Activated naive CD8-positive, alpha-beta T cell (primary cell): Measurements from ENCODE around the gene TMEM134.
A peak's percentile ranks its signal among the peaks of the same experiment; 100 is the strongest.

Experiments
- H3K27ac Mint-ChIP-seq: one replicate; pipeline ENCODE4 v1.8.0; 2021; ENCODE audit warnings: mixed read lengths
- H3K27me3 Mint-ChIP-seq: one replicate; pipeline ENCODE4 v1.8.0; 2021; ENCODE audit warnings: mixed read lengths
- H3K36me3 Mint-ChIP-seq: one replicate; pipeline ENCODE4 v1.8.0; 2021; ENCODE audit warnings: mixed read lengths
- H3K4me1 Mint-ChIP-seq: one replicate; pipeline ENCODE4 v1.8.0; 2021; ENCODE audit warnings: low read depth, mixed read lengths
- H3K4me3 Mint-ChIP-seq: one replicate; pipeline ENCODE4 v1.8.0; 2021; ENCODE audit warnings: mild to moderate bottlenecking, mixed read lengths
- H3K9me3 Mint-ChIP-seq: one replicate; pipeline ENCODE4 v1.8.0; 2021; ENCODE audit warnings: low read depth, mixed read lengths

TMEM134 gene

GRCh38 chr11:67442504-67443404 lies 26.3 kb downstream of the TMEM134 start:
- peak overlapping the region; percentile 72 for H3K4me3 Mint-ChIP-seq
- H3K36me3 Mint-ChIP-seq: no peaks in the 10 kb centered on the region
- H3K27me3 Mint-ChIP-seq: no peaks in the 10 kb centered on the region
- H3K9me3 Mint-ChIP-seq: no peaks in the 10 kb centered on the region
- peaks cover 69% of the 10 kb centered on the region for H3K4me1 Mint-ChIP-seq
- H3K27ac Mint-ChIP-seq: peak overlapping the region; percentile 78

GRCh38 chr11:67441731-67442351 lies 27.2 kb downstream of the TMEM134 start:
- Mint-ChIP-seq H3K27me3 (no peaks in the 10 kb centered on the region), H3K4me3 (peak overlapping the region; percentile 61)

GRCh38 chr11:67441098-67441563 lies 27.9 kb downstream of the TMEM134 start:
- Mint-ChIP-seq H3K27ac (peak overlapping the region; percentile 28), H3K27me3 (no peaks in the 10 kb centered on the region)

More at GRCh38 chr11:67441731-67442351, 27.2 kb downstream of the TMEM134 start:
- Mint-ChIP-seq H3K27ac (peak overlapping the region; percentile 54), H3K4me1 (peaks cover 65% of the 10 kb centered on the region), H3K9me3 (no peaks in the 10 kb centered on the region), H3K36me3 (no peaks in the 10 kb centered on the region)

GRCh38 chr11:67440229-67441097 lies 28.6 kb downstream of the TMEM134 start:
- peak overlapping the region; percentile 94 for H3K4me3 Mint-ChIP-seq
- no peaks in the 10 kb centered on the region for H3K9me3 Mint-ChIP-seq
- H3K4me1 Mint-ChIP-seq: peaks cover 58% of the 10 kb centered on the region
- H3K36me3 Mint-ChIP-seq: no peaks in the 10 kb centered on the region
- H3K27ac Mint-ChIP-seq: peak overlapping the region; percentile 83
- H3K27me3 Mint-ChIP-seq: no peaks in the 10 kb centered on the region

More at GRCh38 chr11:67441098-67441563, 27.9 kb downstream of the TMEM134 start:
- H3K4me3 Mint-ChIP-seq: peak overlapping the region; percentile 38
- no peaks in the 10 kb centered on the region for H3K9me3 Mint-ChIP-seq
- H3K36me3 Mint-ChIP-seq: no peaks in the 10 kb centered on the region
- H3K4me1 Mint-ChIP-seq: peaks cover 64% of the 10 kb centered on the region

- Mint-ChIP-seq H3K36me3 (no peaks in the 10 kb centered on the region), H3K9me3 (no peaks in the 10 kb centered on the region), H3K4me1 (peaks cover 53% of the 10 kb centered on the region), H3K4me3 (peak overlapping the region; percentile 94), H3K27ac (peak overlapping the region; percentile 83), H3K27me3 (no peaks in the 10 kb centered on the region)
Observed at GRCh38 chr11:67439321-67440228, 29.5 kb downstream of the TMEM134 start.

- peak overlapping the region; percentile 94 for H3K4me3 Mint-ChIP-seq
- H3K27ac Mint-ChIP-seq: peak overlapping the region; percentile 86
- H3K4me1 Mint-ChIP-seq: peaks cover 56% of the 10 kb centered on the region
- H3K36me3 Mint-ChIP-seq: no peaks in the 10 kb centered on the region
- no peaks in the 10 kb centered on the region for H3K9me3 Mint-ChIP-seq
- H3K27me3 Mint-ChIP-seq: no peaks in the 10 kb centered on the region
Observed at GRCh38 chr11:67438158-67438902, 30.7 kb downstream of the TMEM134 start.

GRCh38 chr11:67437809-67438157 lies 31.3 kb downstream of the TMEM134 start:
- Mint-ChIP-seq H3K4me3 (peak overlapping the region; percentile 94), H3K27me3 (no peaks in the 10 kb centered on the region), H3K36me3 (no peaks in the 10 kb centered on the region), H3K27ac (peak overlapping the region; percentile 86), H3K9me3 (no peaks in the 10 kb centered on the region), H3K4me1 (peaks cover 58% of the 10 kb centered on the region)

- no peaks in the 10 kb centered on the region for H3K27me3 Mint-ChIP-seq
- H3K27ac Mint-ChIP-seq: peak within 1 kb of the TSS; percentile 88
- H3K36me3 Mint-ChIP-seq: no peaks in the 10 kb centered on the region
- no peaks in the 10 kb centered on the region for H3K9me3 Mint-ChIP-seq
- H3K4me3 Mint-ChIP-seq: peak within 1 kb of the TSS; percentile 94
- H3K4me1 Mint-ChIP-seq: peaks cover 61% of the 10 kb centered on the region
Observed at GRCh38 chr11:67437082-67437808, 31.8 kb downstream of the TMEM134 start, which contains the start of gene PTPRCAP. Gene PTPRCAP, minus strand, starts transcription at chr11:67437682. Its CDS starts 63 bp downstream, at chr11:67437619.

GRCh38 chr11:67436459-67437081 lies 32.5 kb downstream of the TMEM134 start:
- Mint-ChIP-seq H3K27me3 (no peaks in the 10 kb centered on the region), H3K4me3 (peak overlapping the region; percentile 94), H3K9me3 (no peaks in the 10 kb centered on the region), H3K27ac (peak overlapping the region; percentile 88), H3K4me1 (peaks cover 61% of the 10 kb centered on the region), H3K36me3 (no peaks in the 10 kb centered on the region)

- Mint-ChIP-seq H3K4me3 (peak overlapping the region; percentile 94), H3K27me3 (no peaks in the 10 kb centered on the region), H3K9me3 (no peaks in the 10 kb centered on the region), H3K27ac (peak overlapping the region; percentile 92), H3K4me1 (peaks cover 58% of the 10 kb centered on the region), H3K36me3 (no peaks in the 10 kb centered on the region)
Observed at GRCh38 chr11:67435727-67436458, 33.2 kb downstream of the TMEM134 start.

- Mint-ChIP-seq H3K27me3 (no peaks in the 10 kb centered on the region), H3K27ac (peak overlapping the region; percentile 92), H3K36me3 (no peaks in the 10 kb centered on the region), H3K4me1 (peaks cover 59% of the 10 kb centered on the region), H3K9me3 (no peaks in the 10 kb centered on the region), H3K4me3 (peak overlapping the region; percentile 94)
Observed at GRCh38 chr11:67435031-67435726, 33.9 kb downstream of the TMEM134 start.
